HCT116 (cell line): ENCODE data around the gene BABAM2. TPM values are rescaled to one million over a fixed set of nuclear protein-coding genes. Genes with fewer than 3 reads are reported as not detected.

Source experiments
- ATAC-seq: fragments of 200-7000 bp; cut with Tn5 transposase; 2 replicates; pipeline ENCODE4 v1.9.1; 2020; ENCODE audit warnings: mild to moderate bottlenecking, moderate library complexity
- BruUV-seq: library from RNA; stranded (reverse); fragments of 400-500 nt; replicated peaks from 2 replicates; lab custom pipeline; 2021; lab: Mats Ljungman, UMichigan
- CTCF ChIA-PET: fragments of 300-600 bp; sonication (Branson Sonifier 250); formaldehyde crosslinking; loops from one replicate; lab custom pipeline; 2021; ENCODE audit warnings: antibody characterized with exemption; lab: Charles Lee
- POLR2A ChIA-PET: fragments of 300-600, 350-600 bp; sonication (Branson Sonifier 250); formaldehyde crosslinking; loops from one replicate; lab custom pipeline; 2021; ENCODE audit warnings: antibody characterized with exemption; lab: Charles Lee
- RAD21 ChIA-PET, 2 experiments: fragments of 300-600 bp; sonication (Branson Sonifier 250); formaldehyde crosslinking; loops; one replicate each; lab custom pipeline; 2023; ENCODE audit warnings: low total read pairs in 2 of 2; ENCODE audit not compliant: uncharacterized antibody in 2 of 2, unreplicated experiment in 2 of 2, low non-redundant PET in 1 of 2; lab: Charles Lee
- DNase-seq: peaks from one replicate; pipeline ENCODE4 v3.0.0-alpha.2; 2010; ENCODE audit warnings: low read depth, low spot score
- H2AFZ ChIP-seq: fragments of 200-600 bp; shearing (Covaris generic), sonication (generic); 2 replicates; pipeline ENCODE4 v1.6.1; 2017; ENCODE audit warnings: low read depth, mixed run types, mixed read lengths, antibody characterized with exemption, low read length; ENCODE audit not compliant: poor library complexity, severe bottlenecking
- H3K27ac ChIP-seq: 2 replicates; pipeline ENCODE4 v1.5.1; 2012; ENCODE audit warnings: low read depth, low read length
- H3K27me3 ChIP-seq: fragments of 200-600 bp; sonication (generic); 2 replicates; pipeline ENCODE4 v1.6.1; 2016; ENCODE audit warnings: mixed run types, low read length, mixed read lengths; ENCODE audit not compliant: insufficient read depth
- H3K36me3 ChIP-seq, 2 experiments: fragments of 200-500 bp in 1 of 2; fragments of 200-600 bp in 1 of 2; sonication (Bioruptor generic) in 1 of 2; sonication (generic) in 1 of 2; 2 replicates each; pipeline versions ENCODE4 v1.5.1 to v1.6.1; 2014 to 2016; ENCODE audit warnings: low read length in 2 of 2, inconsistent platforms in 1 of 2, mixed read lengths in 1 of 2, mixed run types in 1 of 2; ENCODE audit not compliant: insufficient read depth in 2 of 2, control insufficient read depth in 1 of 2
- H3K4me1 ChIP-seq, 2 experiments: fragments of 200-600 bp in 1 of 2; sonication (generic) in 1 of 2; 2 replicates each; pipeline versions ENCODE4 v1.5.1 to v1.6.1; 2012 to 2017; ENCODE audit warnings: low read length in 2 of 2, inconsistent platforms in 1 of 2, mild to moderate bottlenecking in 1 of 2, mixed read lengths in 1 of 2, mixed run types in 1 of 2, moderate library complexity in 1 of 2; ENCODE audit not compliant: insufficient read depth in 2 of 2, control insufficient read depth in 1 of 2
- H3K4me2 ChIP-seq: fragments of 200-600 bp; sonication (generic); 2 replicates; pipeline ENCODE4 v1.6.1; 2017; ENCODE audit warnings: mixed run types, low read length, mixed read lengths
- H3K4me3 ChIP-seq, 2 experiments: fragments of 200-600 bp in 1 of 2; sonication (generic) in 1 of 2; replicated peaks in 1 of 2; 2 replicates each; pipeline ENCODE4 v1.5.1; 2011 to 2016; ENCODE audit warnings: low read length in 2 of 2, control low read depth in 1 of 2, low read depth in 1 of 2, mild to moderate bottlenecking in 1 of 2, mixed read lengths in 1 of 2, mixed run types in 1 of 2
- H3K79me2 ChIP-seq: fragments of 200-600 bp; sonication (generic); 2 replicates; pipeline ENCODE4 v1.6.1; 2017; ENCODE audit warnings: mild to moderate bottlenecking, mixed run types, low read length, moderate library complexity, mixed read lengths; ENCODE audit not compliant: insufficient read depth
- H3K9ac ChIP-seq: fragments of 200-600 bp; sonication (generic); 2 replicates; pipeline ENCODE4 v1.6.1; 2016; ENCODE audit warnings: low read length, mixed read lengths
- H3K9me2 ChIP-seq: fragments of 200-600 bp; sonication (generic), shearing (Covaris generic); 2 replicates; pipeline ENCODE4 v1.6.1; 2017; ENCODE audit warnings: mixed run types, mild to moderate bottlenecking, moderate library complexity; ENCODE audit not compliant: insufficient read depth
- H3K9me3 ChIP-seq, 2 experiments: fragments of 200-500 bp in 1 of 2; fragments of 200-600 bp in 1 of 2; sonication (Bioruptor generic) in 1 of 2; sonication (generic) in 1 of 2; 2 replicates each; pipeline ENCODE4 v1.6.1; 2014 to 2017; ENCODE audit warnings: low read length in 2 of 2, mixed read lengths in 2 of 2, inconsistent platforms in 1 of 2, low read depth in 1 of 2, mild to moderate bottlenecking in 1 of 2, mixed run types in 1 of 2, moderate library complexity in 1 of 2; ENCODE audit not compliant: control insufficient read depth in 1 of 2, insufficient read depth in 1 of 2
- H4K20me1 ChIP-seq: fragments of 200-600 bp; sonication (generic), shearing (Covaris generic); 2 replicates; pipeline ENCODE4 v1.6.1; 2017; ENCODE audit warnings: mixed run types, mild to moderate bottlenecking, moderate library complexity; ENCODE audit not compliant: insufficient read depth
- EZH2 ChIP-seq: fragments of 200-600 bp; sonication (generic); IDR thresholded peaks from 2 replicates; pipeline ENCODE4 v1.6.1; 2017; ENCODE audit warnings: antibody characterized with exemption, mixed run types
- EZH2phosphoT487 ChIP-seq: fragments of 200-600 bp; IDR thresholded peaks from 2 replicates; pipeline ENCODE4 v1.6.1; 2018; ENCODE audit warnings: antibody characterized with exemption, borderline replicate concordance
- FOSL1 ChIP-seq: IDR thresholded peaks from 2 replicates; pipeline ENCODE4 v1.6.1; 2012; ENCODE audit warnings: low read depth
- JUND ChIP-seq: IDR thresholded peaks from 2 replicates; pipeline ENCODE4 v1.6.1; 2012
- POLR2A ChIP-seq: IDR thresholded peaks from 2 replicates; pipeline ENCODE4 v1.7.0; 2011; ENCODE audit warnings: borderline replicate concordance; ENCODE audit not compliant: insufficient read depth, insufficient read length; ENCODE audit errors: extremely low read depth
- POLR2AphosphoS5 ChIP-seq: IDR thresholded peaks from 2 replicates; pipeline ENCODE4 v1.6.1; 2011; ENCODE audit warnings: mild to moderate bottlenecking, low read depth, low read length, moderate library complexity
- SIN3A ChIP-seq: IDR thresholded peaks from 2 replicates; pipeline ENCODE4 v1.6.1; 2012; ENCODE audit warnings: low read depth
- SP1 ChIP-seq: IDR thresholded peaks from 2 replicates; pipeline ENCODE4 v1.6.1; 2012; ENCODE audit warnings: low read depth
- SRF ChIP-seq: IDR thresholded peaks from 2 replicates; pipeline ENCODE4 v1.6.1; 2012; ENCODE audit warnings: low read depth
- ZBTB33 ChIP-seq: IDR thresholded peaks from 2 replicates; pipeline ENCODE4 v1.6.1; 2011; ENCODE audit warnings: mild to moderate bottlenecking, low read length, moderate library complexity; ENCODE audit not compliant: insufficient replicate concordance; ENCODE audit errors: extremely low read depth
- ZFX ChIP-seq: fragments of 450-650 bp; IDR thresholded peaks from 2 replicates; pipeline ENCODE4 v1.6.1; 2017
- ZNF274 ChIP-seq: fragments of 200-500 bp; sonication (Bioruptor generic); IDR thresholded peaks from 2 replicates; pipeline ENCODE4 v1.6.1; 2014; ENCODE audit warnings: mild to moderate bottlenecking, low read depth, low read length, inconsistent platforms
- intact Hi-C: fragments of 100-400 bp; cut with micrococcal nuclease; formaldehyde crosslinking; loops from 2 replicates; pipeline ENCODE4 v1.10.0; 2022
- total RNA-seq: library from RNA; stranded (reverse); gene quantifications from one replicate; pipeline ENCODE4 v1.2.1, GENCODE V29; 2021; ENCODE audit not compliant: unreplicated experiment

BABAM2 gene
- total RNA-seq, 1 experiment from 2014 or later, result 23.8 TPM

- intact Hi-C loops, result no loop called here
- ChIA-PET CTCF (no interaction called here), POLR2A (no interaction called here), RAD21 (no interaction called here)
- Histone ChIP-seq H3K9me3 (no peaks in the 10 kb centered on the region), H3K9me2 (no peaks in the 10 kb centered on the region), H2AFZ (no peak overlapping the region), H3K79me2 (peaks cover 2% of the 10 kb centered on the region; the same call in 1 of the 2 replicates), H3K4me3 (no peak overlapping the region), H3K36me3 (no peaks in the 10 kb centered on the region), H3K4me1 (peaks cover 14 to 40% of the 10 kb centered on the region in 2 experiments), H3K27me3 (no peaks in the 10 kb centered on the region), H3K9ac (no peak overlapping the region), H4K20me1 (no peaks in the 10 kb centered on the region), H3K27ac (no peak overlapping the region; the same call in 1 of the 2 replicates), H3K4me2 (peak overlapping the region; percentile 18)
- BruUV-seq, result TSS peak; percentile 23
- DNase-seq (peak; percentile 32), ATAC-seq (peak; percentile 65; the same call in 1 of the 2 replicates)
- 0 out of 2 replicates have a peak, but pooled peaks have one; percentile 22 for TF ChIP-seq JUND
- TF ChIP-seq POLR2AphosphoS5, result no peak
- 0 out of 2 replicates have a peak, but pooled peaks have one; percentile 21 for TF ChIP-seq FOSL1
Measured at GRCh38 chr2:27989149-27989548, 98.6 kb downstream of the BABAM2 start.

GRCh38 chr2:27990030-27990590, 99.6 kb downstream of the BABAM2 start:
- Histone ChIP-seq H2AFZ (no peak overlapping the region), H3K27ac (no peak overlapping the region), H3K36me3 (no peaks in the 10 kb centered on the region), H3K4me3 (no peak overlapping the region), H3K9me3 (no peaks in the 10 kb centered on the region), H4K20me1 (no peaks in the 10 kb centered on the region), H3K9ac (no peak overlapping the region), H3K4me1 (peaks cover 14 to 40% of the 10 kb centered on the region in 2 experiments)
- no peak for ATAC-seq
- ChIA-PET RAD21 (no interaction called here), CTCF (no interaction called here)
- TF ChIP-seq ZNF274 (no peak), SP1 (no peak), EZH2 (no peak), SRF (no peak), EZH2phosphoT487 (no peak), ZFX (no peak), POLR2A (no peak), ZBTB33 (no peak), SIN3A (no peak)
- TF ChIP-seq, all 23 proteins: peak for 0
- POLR2A ChIA-PET, result no interaction called here
- H3K9me2 ChIP-seq, result no peaks in the 10 kb centered on the region
- H3K79me2 ChIP-seq, result no peaks in the 10 kb centered on the region; the same call in 1 of the 2 replicates
- H3K27me3 ChIP-seq, result no peaks in the 10 kb centered on the region
- no TSS peak for BruUV-seq
- no peak overlapping the region for H3K4me2 ChIP-seq
- intact Hi-C loops, result no loop called here
- no peak for DNase-seq
